Subcutaneous adipose tissue (tissue), 4 donors: ENCODE measurements around the gene ARIH2. TPM values are rescaled to one million over a fixed set of nuclear protein-coding genes. Genes with fewer than 3 reads are reported as not detected.

Experiments
- CTCF ChIP-seq: fragments of 450-650 bp; IDR thresholded peaks from one replicate; pipeline ENCODE4 v1.5.1; 2016; ENCODE audit warnings: low read depth, mild to moderate bottlenecking, control low read depth, antibody characterized with exemption, moderate library complexity
- small RNA-seq: library from RNA; depleted of rRNA; stranded (forward); fragments of <200 nt; gene quantifications from one replicate; pipeline ENCODE3, GENCODE V24; 2016
- total RNA-seq, 4 donors: library from RNA; depleted of rRNA; stranded (reverse); fragments of >200 nt; gene quantifications; one replicate each; pipeline ENCODE4 v1.1.0, GENCODE V29; 2016

The ARIH2 gene
- total RNA-seq, 4 donors from 2014 or later, result 63.4 to 110 (median 80.2) TPM

GRCh38 chr3:49028673-49029562, 110.3 kb downstream of the ARIH2 start, which contains the start of gene IMPDH2:
Gene IMPDH2 (minus strand): TSS chr3:49029398. CDS start chr3:49029350, 48 bp downstream.
- TF ChIP-seq CTCF, result no peak

- TF ChIP-seq CTCF, result no peak
These were observed 110.9 kb downstream of the ARIH2 start for GRCh38 chr3:49029563-49029884.

GRCh38 chr3:49030321-49030720, 111.7 kb downstream of the ARIH2 start:
- no peak for TF ChIP-seq CTCF

GRCh38 chr3:49032646-49033304, 114.1 kb downstream of the ARIH2 start:
- TF ChIP-seq CTCF, result no peak

GRCh38 chr3:49034650-49035049, 116.0 kb downstream of the ARIH2 start:
- no peak for TF ChIP-seq CTCF

GRCh38 chr3:49035281-49035680, 116.6 kb downstream of the ARIH2 start:
- TF ChIP-seq CTCF, result no peak

Small RNAs within 50 kb of the gene (small RNA-seq; reads per million reads assigned to genes)
- gene MIR191 (10,255 reads per million, percentile 100 among the genes with 10 or more reads in this experiment), gene MIR425 (41.7 reads per million, percentile 96 among the genes with 10 or more reads in this experiment)

Other genes with a start within 250 kb of the ARIH2 start
- gene NCKIPSD, start 232.9 kb upstream of the ARIH2 start, total RNA-seq, result 10 to 100 TPM; 20.5 to 49.2 (median 23.8) TPM
- 100 to 1,000 TPM in 2 of 4 donors, 10 to 100 TPM in 2; 70.3 to 106 (median 90.1) TPM for gene IP6K2, start 201.6 kb upstream of the ARIH2 start, total RNA-seq
- 10 to 100 TPM; 25.8 to 40.3 (median 33.2) TPM for gene PRKAR2A, start 71.0 kb upstream of the ARIH2 start, total RNA-seq
- 10 to 100 TPM; 28.8 to 58.4 (median 42.2) TPM for gene SLC25A20, start 20.0 kb upstream of the ARIH2 start, total RNA-seq
- gene P4HTM, start 71.4 kb downstream of the ARIH2 start, total RNA-seq, result 10 to 100 TPM; 15.3 to 30.6 (median 26.0) TPM
- 10 to 100 TPM; 23.8 to 60.2 (median 56.0) TPM for gene WDR6, start 88.5 kb downstream of the ARIH2 start, total RNA-seq
- gene DALRD3, start 99.7 kb downstream of the ARIH2 start, total RNA-seq, result 10 to 100 TPM; 10.6 to 43.3 (median 29.8) TPM
- 100 to 1,000 TPM in 3 of 4 donors, 10 to 100 TPM in 1; 95.4 to 179 (median 127) TPM for gene NDUFAF3, start 103.3 kb downstream of the ARIH2 start, total RNA-seq
- gene IMPDH2, start 110.6 kb downstream of the ARIH2 start, total RNA-seq, result 100 to 1,000 TPM in 2 of 4 donors, 10 to 100 TPM in 2; 92.3 to 126 (median 105) TPM
- gene QRICH1, start 175.2 kb downstream of the ARIH2 start, total RNA-seq, result 10 to 100 TPM; 47.9 to 90.7 (median 76.5) TPM
- gene QARS1, start 185.9 kb downstream of the ARIH2 start, total RNA-seq, result 100 to 1,000 TPM; 198 to 233 (median 211) TPM
- 10 to 100 TPM; 26.4 to 73.8 (median 52.3) TPM for gene USP19, start 202.0 kb downstream of the ARIH2 start, total RNA-seq
- gene LAMB2, start 214.2 kb downstream of the ARIH2 start, total RNA-seq, result 100 to 1,000 TPM; 411 to 623 (median 527) TPM
- 10 to 100 TPM; 18.3 to 28.3 (median 25.1) TPM for gene CCDC71, start 247.5 kb downstream of the ARIH2 start, total RNA-seq